HepG2 (cell line): Measurements from ENCODE around the gene FUBP3. TPM values are rescaled to one million over a fixed set of nuclear protein-coding genes. Genes with fewer than 3 reads are reported as not detected.

Experiments used
- FOSL2 ChIP-seq: sonication (generic); formaldehyde crosslinking; IDR thresholded peaks from 2 replicates; pipeline ENCODE4 v1.4.0; 2020; ENCODE audit warnings: missing genetic modification reagents
- FOXA3 ChIP-seq: IDR thresholded peaks from 2 replicates; pipeline ENCODE4 v1.6.1; 2016; ENCODE audit warnings: missing genetic modification reagents, missing compliant biosample characterization
- FOXJ3 ChIP-seq: sonication (generic); formaldehyde crosslinking; IDR thresholded peaks from 2 replicates; pipeline ENCODE4 v1.4.0; 2020; ENCODE audit warnings: missing genetic modification reagents, mild to moderate bottlenecking, borderline replicate concordance
- FOXP4 ChIP-seq: sonication (generic); formaldehyde crosslinking; IDR thresholded peaks from 2 replicates; pipeline ENCODE4 v1.4.0; 2020; ENCODE audit warnings: missing genetic modification reagents
- GATAD2A ChIP-seq: IDR thresholded peaks from 2 replicates; pipeline ENCODE4 v1.6.1; 2016
- JUND ChIP-seq: sonication (generic); formaldehyde crosslinking; IDR thresholded peaks from 2 replicates; pipeline ENCODE4 v1.8.0; 2022; ENCODE audit warnings: mild to moderate bottlenecking, missing genetic modification reagents
- MED1 ChIP-seq: sonication (generic); formaldehyde crosslinking; IDR thresholded peaks from 2 replicates; pipeline ENCODE4 v1.4.0; 2020; ENCODE audit warnings: missing genetic modification reagents
- MEF2D ChIP-seq: sonication (generic); formaldehyde crosslinking; IDR thresholded peaks from 2 replicates; pipeline ENCODE4 v1.5.1; 2020; ENCODE audit warnings: mild to moderate bottlenecking, missing genetic modification reagents
- NR2F6 ChIP-seq, 2 experiments: IDR thresholded peaks; 2 replicates each; pipeline ENCODE4 v1.6.1; 2016; ENCODE audit warnings: antibody characterized with exemption in 1 of 2, mild to moderate bottlenecking in 1 of 2
- PHF5A ChIP-seq: IDR thresholded peaks from one replicate; pipeline ENCODE4 v1.6.1; 2018; ENCODE audit warnings: low read depth, missing genetic modification reagents; ENCODE audit not compliant: unreplicated experiment
- PRDM10 ChIP-seq: sonication (generic); formaldehyde crosslinking; IDR thresholded peaks from 2 replicates; pipeline ENCODE4 v1.4.0; 2020; ENCODE audit warnings: low read depth, missing genetic modification reagents
- REL ChIP-seq: sonication (generic); formaldehyde crosslinking; conservative IDR thresholded peaks from 2 replicates; pipeline ENCODE4 v1.8.0; 2022; ENCODE audit warnings: mild to moderate bottlenecking, missing genetic modification reagents, moderate library complexity
- SALL1 ChIP-seq: sonication (generic); formaldehyde crosslinking; IDR thresholded peaks from 2 replicates; pipeline ENCODE4 v1.8.0; 2022; ENCODE audit warnings: mild to moderate bottlenecking, missing genetic modification reagents
- SNAPC2 ChIP-seq: sonication (generic); formaldehyde crosslinking; IDR thresholded peaks from 2 replicates; pipeline ENCODE4 v1.8.1; 2022; ENCODE audit warnings: mild to moderate bottlenecking, missing genetic modification reagents
- SOX13 ChIP-seq, 3 experiments: fragments of 450-650 bp in 1 of 3; sonication (generic) in 1 of 3; formaldehyde crosslinking in 1 of 3; IDR thresholded peaks in 2 of 3; conservative IDR thresholded peaks in 1 of 3; 2 replicates each; pipeline versions ENCODE4 v1.5.0 to v1.6.1; 2016 to 2020; ENCODE audit warnings: antibody characterized with exemption in 1 of 3, mild to moderate bottlenecking in 1 of 3, missing compliant biosample characterization in 1 of 3, missing genetic modification reagents in 1 of 3, moderate library complexity in 1 of 3
- ZBTB7B ChIP-seq: sonication (generic); formaldehyde crosslinking; IDR thresholded peaks from 2 replicates; pipeline ENCODE4 v1.4.0; 2020; ENCODE audit warnings: missing genetic modification reagents
- ZIK1 ChIP-seq: sonication (generic); formaldehyde crosslinking; IDR thresholded peaks from 2 replicates; pipeline ENCODE4 v1.5.0; 2020; ENCODE audit warnings: mild to moderate bottlenecking, low read depth, missing genetic modification reagents, borderline replicate concordance
- ZNF614 ChIP-seq: IDR thresholded peaks from 2 replicates; pipeline ENCODE4 v1.6.1; 2018; ENCODE audit warnings: missing biosample characterization, missing genetic modification reagents, inconsistent platforms, borderline replicate concordance
- ZNF652 ChIP-seq: IDR thresholded peaks from 2 replicates; pipeline ENCODE4 v1.6.1; 2016; ENCODE audit warnings: low read depth, borderline replicate concordance
- ZSCAN25 ChIP-seq: sonication (generic); formaldehyde crosslinking; IDR thresholded peaks from 2 replicates; pipeline ENCODE4 v1.8.0; 2022; ENCODE audit warnings: mild to moderate bottlenecking, missing genetic modification reagents
- polyA plus RNA-seq, 8 experiments: library from polyadenylated mRNA; depleted of rRNA in 3 of 8; stranded (reverse) in 7 of 8; unstranded in 1 of 8; fragments of >200 nt; fragmentation: Illumina TruSeq in 4 of 8; extraction: Trizol in 4 of 8; gene quantifications; 2 replicates each; pipeline versions ENCODE4 v1.2.1 to v1.2.3, GENCODE V29; 2011 to 2016; ENCODE audit warnings: low read depth in 4 of 8, missing spikeins in 1 of 8, mixed read lengths in 1 of 8; ENCODE audit not compliant: insufficient read depth in 1 of 8
- total RNA-seq, 5 experiments: library from RNA; depleted of rRNA; stranded (reverse); fragments of >200 nt; fragmentation: Illumina TruSeq; extraction: Trizol; gene quantifications; 2 replicates each; pipeline ENCODE4 v1.2.3, GENCODE V29; 2016; ENCODE audit warnings: low read depth in 1 of 5
- TF ChIP-seq, protein P1 (sequence below): sonication (generic); formaldehyde crosslinking; IDR thresholded peaks from 2 replicates; pipeline ENCODE4 v1.5.1; 2020; ENCODE audit warnings: mild to moderate bottlenecking, missing genetic modification reagents, borderline replicate concordance
- TF ChIP-seq, protein P2 (sequence below): IDR thresholded peaks from 2 replicates; pipeline ENCODE4 v1.6.1; 2016; ENCODE audit warnings: missing compliant biosample characterization, missing genetic modification reagents, borderline replicate concordance

Gene FUBP3
- total and polyA plus RNA-seq, 2 of the 13 experiments (the other 11 are each of a cell fraction or from before 2014, with no cell fraction given), result 28.7 to 40.0 TPM

GRCh38 chr9:130590305-130590704 lies 10.9 kb downstream of the FUBP3 start (continued):
- TF ChIP-seq PRDM10 (CRISPR knock-in tag) (peak; percentile 74), FOSL2 (CRISPR knock-in tag) (0 out of 2 replicates have a peak, but pooled peaks have one; percentile 11), MED1 (CRISPR knock-in tag) (0 out of 2 replicates have a peak, but pooled peaks have one; percentile 29), SALL1 (CRISPR knock-in tag) (peak; percentile 11; the same call in 1 of the 2 replicates), REL (CRISPR knock-in tag) (no peak), SNAPC2 (CRISPR knock-in tag) (no peak), FOXP4 (CRISPR knock-in tag) (peak; percentile 61; the same call in 1 of the 2 replicates), ZIK1 (no peak), ZNF614 (no peak), SOX13 (IDR thresholded peaks at IDR 0.05) (no peak), SOX13 (CRISPR knock-in tag; conservative IDR thresholded peaks at IDR 0.05 in 1 of 2, IDR thresholded peaks at IDR 0.05 in 1 of 2) (peak in 1 of 2 experiments; percentile 53; a peak in 2 of 4 replicates), ZBTB7B (CRISPR knock-in tag) (0 out of 2 replicates have a peak, but pooled peaks have one; percentile 57), GATAD2A (CRISPR knock-in tag) (peak; percentile 85), FOXJ3 (CRISPR knock-in tag) (peak; percentile 54; the same call in 1 of the 2 replicates), MEF2D (CRISPR knock-in tag) (peak; percentile 97), PHF5A (no peak), JUND (no peak), ZSCAN25 (CRISPR knock-in tag) (no peak), NR2F6 (IDR thresholded peaks at IDR 0.05) (0 out of 2 replicates have a peak, but pooled peaks have one; percentile 32), NR2F6 (CRISPR knock-in tag; IDR thresholded peaks at IDR 0.05) (no peak), FOXA3 (CRISPR knock-in tag) (peak; percentile 35; the same call in 1 of the 2 replicates), ZNF652 (CRISPR knock-in tag) (0 out of 2 replicates have a peak, but pooled peaks have one; percentile 40)
- TF ChIP-seq, protein P1, sequence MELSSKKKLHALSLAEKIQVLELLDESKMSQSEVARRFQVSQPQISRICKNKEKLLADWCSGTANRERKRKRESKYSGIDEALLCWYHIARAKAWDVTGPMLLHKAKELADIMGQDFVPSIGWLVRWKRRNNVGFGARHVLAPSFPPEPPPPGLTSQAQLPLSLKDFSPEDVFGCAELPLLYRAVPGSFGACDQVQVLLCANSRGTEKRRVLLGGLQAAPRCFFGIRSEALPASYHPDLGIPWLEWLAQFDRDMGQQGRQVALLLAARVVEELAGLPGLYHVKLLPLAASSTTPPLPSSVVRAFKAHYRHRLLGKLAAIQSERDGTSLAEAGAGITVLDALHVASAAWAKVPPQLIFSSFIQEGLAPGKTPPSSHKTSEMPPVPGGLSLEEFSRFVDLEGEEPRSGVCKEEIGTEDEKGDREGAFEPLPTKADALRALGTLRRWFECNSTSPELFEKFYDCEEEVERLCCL (CRISPR knock-in tag), result no peak
- TF ChIP-seq, protein P2, sequence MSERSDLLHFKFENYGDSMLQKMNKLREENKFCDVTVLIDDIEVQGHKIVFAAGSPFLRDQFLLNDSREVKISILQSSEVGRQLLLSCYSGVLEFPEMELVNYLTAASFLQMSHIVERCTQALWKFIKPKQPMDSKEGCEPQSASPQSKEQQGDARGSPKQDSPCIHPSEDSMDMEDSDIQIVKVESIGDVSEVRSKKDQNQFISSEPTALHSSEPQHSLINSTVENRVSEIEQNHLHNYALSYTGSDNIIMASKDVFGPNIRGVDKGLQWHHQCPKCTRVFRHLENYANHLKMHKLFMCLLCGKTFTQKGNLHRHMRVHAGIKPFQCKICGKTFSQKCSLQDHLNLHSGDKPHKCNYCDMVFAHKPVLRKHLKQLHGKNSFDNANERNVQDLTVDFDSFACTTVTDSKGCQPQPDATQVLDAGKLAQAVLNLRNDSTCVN (CRISPR knock-in tag), result no peak
